OCI-LY1 (cell line): ENCODE data around the gene RHBDF1.

Experiments used
- H2AFZ ChIP-seq: fragments of 200-600 bp; sonication (generic), shearing (Covaris generic); 2 replicates; pipeline ENCODE4 v1.6.0; 2014; ENCODE audit warnings: antibody characterized with exemption, mild to moderate bottlenecking, low read length
- H3F3A ChIP-seq: fragments of 200-600 bp; sonication (generic), shearing (Covaris generic); 2 replicates; pipeline ENCODE4 v1.6.0; 2014; ENCODE audit warnings: mild to moderate bottlenecking, antibody characterized with exemption, low read length, moderate library complexity; ENCODE audit not compliant: insufficient read depth
- H3K27ac ChIP-seq: fragments of 200-600 bp; sonication (generic); 2 replicates; pipeline ENCODE4 v1.5.1; 2014; ENCODE audit warnings: low read length, mixed run types, mild to moderate bottlenecking, low read depth; ENCODE audit not compliant: poor library complexity, severe bottlenecking
- H3K27me3 ChIP-seq: fragments of 200-600 bp; sonication (generic); 2 replicates; pipeline ENCODE4 v1.6.0; 2014; ENCODE audit warnings: antibody characterized with exemption, mild to moderate bottlenecking, low read length, moderate library complexity; ENCODE audit not compliant: insufficient read depth
- H3K36me3 ChIP-seq: fragments of 200-600 bp; sonication (generic); 2 replicates; pipeline ENCODE4 v1.6.1; 2014; ENCODE audit warnings: mild to moderate bottlenecking, antibody characterized with exemption, low read length, moderate library complexity, mixed read lengths; ENCODE audit not compliant: insufficient read depth
- H3K4me1 ChIP-seq: fragments of 200-600 bp; sonication (generic); 2 replicates; pipeline ENCODE4 v1.5.1; 2014; ENCODE audit warnings: mild to moderate bottlenecking, low read length, moderate library complexity; ENCODE audit not compliant: insufficient read depth, severe bottlenecking
- H3K4me2 ChIP-seq: fragments of 200-600 bp; sonication (generic), shearing (Covaris generic); 2 replicates; pipeline ENCODE4 v1.6.1; 2014; ENCODE audit warnings: low read length
- H3K4me3 ChIP-seq: fragments of 200-600 bp; sonication (generic); 2 replicates; pipeline ENCODE4 v1.5.1; 2014; ENCODE audit warnings: low read length, low read depth, mild to moderate bottlenecking, mixed read lengths; ENCODE audit not compliant: poor library complexity, severe bottlenecking
- H3K79me2 ChIP-seq: fragments of 200-600 bp; shearing (Covaris generic); 2 replicates; pipeline ENCODE4 v1.6.1; 2016; ENCODE audit warnings: mixed run types, low read length, mixed read lengths; ENCODE audit not compliant: insufficient read depth
- H3K9ac ChIP-seq: fragments of 200-600 bp; sonication (generic), shearing (Covaris generic); 2 replicates; pipeline ENCODE4 v1.6.1; 2014; ENCODE audit warnings: mild to moderate bottlenecking, low read length, mixed read lengths
- H3K9me2 ChIP-seq: fragments of 200-600 bp; sonication (generic), shearing (Covaris generic); 2 replicates; pipeline ENCODE4 v1.6.1; 2014; ENCODE audit warnings: low read depth, mild to moderate bottlenecking, low read length, mixed read lengths
- H3K9me3 ChIP-seq: fragments of 200-600 bp; shearing (Covaris generic); 2 replicates; pipeline ENCODE4 v1.6.1; 2014; ENCODE audit warnings: low read length, mixed read lengths
- H4K20me1 ChIP-seq: fragments of 200-600 bp; sonication (generic), shearing (Covaris generic); 2 replicates; pipeline ENCODE4 v1.6.0; 2016; ENCODE audit warnings: mild to moderate bottlenecking, low read length; ENCODE audit not compliant: insufficient read depth
- CTCF ChIP-seq: fragments of 200-600 bp; sonication (generic), shearing (Covaris generic); IDR thresholded peaks from 2 replicates; pipeline ENCODE4 v1.5.1; 2017; ENCODE audit warnings: mild to moderate bottlenecking, antibody characterized with exemption, low read length, moderate library complexity, mixed read lengths
- EZH2 ChIP-seq: fragments of 200-600 bp; sonication (generic), shearing (Covaris generic); IDR thresholded peaks from 2 replicates; pipeline ENCODE4 v1.8.0; 2017; ENCODE audit warnings: borderline replicate concordance, mixed run types, mild to moderate bottlenecking, antibody characterized with exemption, low read length, moderate library complexity, mixed read lengths

The RHBDF1 gene

GRCh38 chr16:37511-37910 is 34.9 kb downstream of the RHBDF1 start:
- Histone ChIP-seq H3K9me3 (no peaks in the 10 kb centered on the region), H3K27me3 (no peaks in the 10 kb centered on the region), H2AFZ (no peak overlapping the region), H3K9ac (no peak overlapping the region), H4K20me1 (no peaks in the 10 kb centered on the region), H3K27ac (no peak overlapping the region), H3K4me1 (peaks cover 30% of the 10 kb centered on the region), H3K36me3 (peaks cover 50% of the 10 kb centered on the region), H3F3A (no peaks in the 10 kb centered on the region), H3K9me2 (no peaks in the 10 kb centered on the region), H3K79me2 (no peaks in the 10 kb centered on the region), H3K4me2 (no peak overlapping the region), H3K4me3 (no peak overlapping the region)
- no peak for TF ChIP-seq EZH2
- TF ChIP-seq CTCF: no peak

- Histone ChIP-seq H3K27me3 (no peaks in the 10 kb centered on the region), H3K27ac (no peak overlapping the region), H3K4me2 (no peak overlapping the region), H3K79me2 (no peaks in the 10 kb centered on the region), H3K4me3 (no peak overlapping the region), H3K9me3 (no peaks in the 10 kb centered on the region), H2AFZ (no peak overlapping the region), H3F3A (no peaks in the 10 kb centered on the region), H3K9me2 (no peaks in the 10 kb centered on the region), H3K36me3 (peaks cover 40% of the 10 kb centered on the region), H3K4me1 (peaks cover 30% of the 10 kb centered on the region), H3K9ac (no peak overlapping the region), H4K20me1 (no peaks in the 10 kb centered on the region)
- TF ChIP-seq CTCF (no peak), EZH2 (no peak)
Observed at GRCh38 chr16:36336-36984, 36.0 kb downstream of the RHBDF1 start.

GRCh38 chr16:35678-36305 is 36.6 kb downstream of the RHBDF1 start:
- Histone ChIP-seq H3K9me3 (no peaks in the 10 kb centered on the region), H3F3A (no peaks in the 10 kb centered on the region), H2AFZ (no peak overlapping the region), H3K27ac (peak overlapping the region; percentile 34), H3K9ac (no peak overlapping the region), H3K36me3 (peaks cover 35% of the 10 kb centered on the region), H3K9me2 (no peaks in the 10 kb centered on the region), H3K4me3 (no peak overlapping the region), H4K20me1 (no peaks in the 10 kb centered on the region), H3K79me2 (no peaks in the 10 kb centered on the region), H3K4me2 (no peak overlapping the region), H3K27me3 (no peaks in the 10 kb centered on the region), H3K4me1 (peaks cover 30% of the 10 kb centered on the region)
- TF ChIP-seq CTCF (no peak), EZH2 (no peak)
